HG02588 (cell line): ENCODE measurements around the gene OSBPL10.
"Not testable (repeated sequence)": the region's sequence is repeated elsewhere in the genome, so short reads cannot be mapped to it uniquely, and the experiment has no call there.

Experiments
- ATAC-seq: cut with Tn5 transposase; IDR thresholded peaks from one replicate; pipeline ENCODE4 v1.9.1; 2021; ENCODE audit warnings: mild to moderate bottlenecking, moderate library complexity; ENCODE audit not compliant: unreplicated experiment

The OSBPL10 gene

GRCh38 chr3:31995026-31995425 is 14.0 kb upstream of the OSBPL10 start:
- not testable (repeated sequence) for ATAC-seq

- no peak for ATAC-seq
Observed at GRCh38 chr3:31993843-31994242, 12.8 kb upstream of the OSBPL10 start.

GRCh38 chr3:31992995-31993394 is 11.9 kb upstream of the OSBPL10 start:
- not testable (repeated sequence) for ATAC-seq

- no peak for ATAC-seq
Observed at GRCh38 chr3:31988271-31988670, 7.2 kb upstream of the OSBPL10 start.

- ATAC-seq: no peak
Observed at GRCh38 chr3:31985831-31986230, 4.8 kb upstream of the OSBPL10 start.

GRCh38 chr3:31984321-31984720 is 3.3 kb upstream of the OSBPL10 start:
- ATAC-seq: no peak

GRCh38 chr3:31980530-31981205 is 394 bp downstream of the OSBPL10 start:
- peak; percentile 38 for ATAC-seq

GRCh38 chr3:31979001-31979697 is 1.9 kb downstream of the OSBPL10 start:
- peak; percentile 49 for ATAC-seq

- no peak for ATAC-seq
Observed at GRCh38 chr3:31978553-31978952, 2.5 kb downstream of the OSBPL10 start.

GRCh38 chr3:31977736-31978135 is 3.3 kb downstream of the OSBPL10 start:
- ATAC-seq: no peak

- no peak for ATAC-seq
Observed at GRCh38 chr3:31976302-31976701, 4.8 kb downstream of the OSBPL10 start.

- ATAC-seq: no peak
Observed at GRCh38 chr3:31974964-31975363, 6.1 kb downstream of the OSBPL10 start.

GRCh38 chr3:31974471-31974870 is 6.6 kb downstream of the OSBPL10 start:
- ATAC-seq: no peak

GRCh38 chr3:31973837-31974236 is 7.2 kb downstream of the OSBPL10 start:
- ATAC-seq: no peak

- no peak for ATAC-seq
Observed at GRCh38 chr3:31973081-31973480, 8.0 kb downstream of the OSBPL10 start.

- no peak for ATAC-seq
Observed at GRCh38 chr3:31971607-31972006, 9.5 kb downstream of the OSBPL10 start.

GRCh38 chr3:31968927-31969418 is 12.1 kb downstream of the OSBPL10 start:
- no peak for ATAC-seq

- ATAC-seq: no peak
Observed at GRCh38 chr3:31968369-31968926, 12.6 kb downstream of the OSBPL10 start.

- no peak for ATAC-seq
Observed at GRCh38 chr3:31967592-31967991, 13.5 kb downstream of the OSBPL10 start.

- ATAC-seq: no peak
Observed at GRCh38 chr3:31966978-31967591, 14.0 kb downstream of the OSBPL10 start.

GRCh38 chr3:31962801-31963205 is 18.3 kb downstream of the OSBPL10 start:
- no peak for ATAC-seq
